Activated CD4-positive, alpha-beta T cell treated with anti-CD3 and anti-CD28 coated beads, Interleukin-10, Interleukin-2, amounts not matched to agents 100 ng/mL and 50 ng/mL, durations not matched to agents 16 hours and 8 hours (primary cell): ENCODE data around the gene ATXN2L.
"Not testable (repeated sequence)": the region's sequence is repeated elsewhere in the genome, so short reads cannot be mapped to it uniquely, and the experiment has no call there.

ENCODE experiments used
- DNase-seq: peaks from one replicate; pipeline ENCODE4 v3.0.0-alpha.2; 2020

ATXN2L gene

GRCh38 chr16:28872952-28873351 is 50.2 kb downstream of the ATXN2L start:
- DNase-seq, result no peak

- peak; percentile 60 for DNase-seq
These were observed 50.9 kb downstream of the ATXN2L start for GRCh38 chr16:28873543-28874201.

GRCh38 chr16:28874406-28874805 is 51.6 kb downstream of the ATXN2L start:
- DNase-seq, result no peak

- no peak for DNase-seq
These were observed 52.6 kb downstream of the ATXN2L start for GRCh38 chr16:28875134-28876018.

GRCh38 chr16:28876019-28876659 is 53.3 kb downstream of the ATXN2L start:
- no peak for DNase-seq

- no peak for DNase-seq
These were observed 54.3 kb downstream of the ATXN2L start for GRCh38 chr16:28876973-28877654.

- DNase-seq, result no peak
These were observed 54.8 kb downstream of the ATXN2L start for GRCh38 chr16:28877655-28878000.

- DNase-seq, result no peak
These were observed 55.5 kb downstream of the ATXN2L start, which contains the start of gene ATP2A1 for GRCh38 chr16:28878083-28878926. Gene ATP2A1, plus strand, starts transcription at chr16:28878488. Its CDS starts 184 bp downstream, at chr16:28878672.

- peak; percentile 13 for DNase-seq
These were observed 56.6 kb downstream of the ATXN2L start for GRCh38 chr16:28879261-28879840.

- DNase-seq, result peak; percentile 95
These were observed 57.2 kb downstream of the ATXN2L start for GRCh38 chr16:28879841-28880588.

- no peak for DNase-seq
These were observed 57.8 kb downstream of the ATXN2L start for GRCh38 chr16:28880589-28880915.

- DNase-seq, result no peak
These were observed 58.2 kb downstream of the ATXN2L start for GRCh38 chr16:28880955-28881354.

GRCh38 chr16:28881565-28881964 is 58.8 kb downstream of the ATXN2L start:
- DNase-seq, result not testable (repeated sequence)

GRCh38 chr16:28882551-28883160 is 59.9 kb downstream of the ATXN2L start:
- no peak for DNase-seq

- DNase-seq, result no peak
These were observed 60.6 kb downstream of the ATXN2L start for GRCh38 chr16:28883221-28883996.

- DNase-seq, result no peak
These were observed 61.2 kb downstream of the ATXN2L start for GRCh38 chr16:28884045-28884444.
